ENCODE measurements around the gene CAPN5. TPM values are rescaled to one million over a fixed set of nuclear protein-coding genes. Genes with fewer than 3 reads are reported as not detected.

Gene CAPN5
- polyA plus RNA-seq, 1 donor: 25.0 TPM

DNA sequence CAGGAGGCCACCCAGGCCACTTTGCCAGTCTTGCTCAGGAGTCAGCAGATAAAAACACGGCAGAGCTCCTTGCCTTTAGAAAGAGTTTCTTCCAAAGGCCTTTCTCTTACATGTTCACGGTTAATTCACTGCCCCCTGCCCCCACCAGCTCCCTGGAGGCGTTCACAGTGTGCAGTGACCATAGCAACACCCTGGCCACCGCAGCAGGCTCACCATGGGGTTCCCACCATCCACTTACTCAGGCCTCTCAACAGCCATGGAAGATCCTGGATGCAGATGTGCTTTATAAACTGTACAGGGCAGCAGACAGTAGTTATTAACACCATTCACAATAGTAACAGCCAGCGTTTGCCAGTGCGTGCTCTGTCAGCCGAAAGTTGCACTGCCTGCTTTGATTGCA lies 50.7 kb downstream of the CAPN5 start:
- DNase-seq: no peak

DNA sequence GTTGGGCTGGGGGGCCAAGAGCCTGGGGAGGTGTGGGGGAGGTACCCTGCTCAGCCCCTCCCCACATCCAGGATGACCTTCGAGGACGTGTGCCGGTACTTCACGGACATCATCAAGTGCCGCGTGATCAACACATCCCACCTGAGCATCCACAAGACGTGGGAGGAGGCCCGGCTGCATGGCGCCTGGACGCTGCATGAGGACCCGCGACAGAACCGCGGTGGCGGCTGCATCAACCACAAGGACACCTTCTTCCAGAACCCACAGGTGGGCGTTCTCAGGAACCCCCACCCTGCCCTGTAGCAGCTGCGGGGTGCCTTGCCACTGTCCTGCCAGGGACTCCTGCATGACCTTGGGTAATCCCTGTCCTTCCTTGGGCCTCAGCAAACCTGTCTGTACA lies 51.3 kb downstream of the CAPN5 start:
- DNase-seq: no peak

DNA sequence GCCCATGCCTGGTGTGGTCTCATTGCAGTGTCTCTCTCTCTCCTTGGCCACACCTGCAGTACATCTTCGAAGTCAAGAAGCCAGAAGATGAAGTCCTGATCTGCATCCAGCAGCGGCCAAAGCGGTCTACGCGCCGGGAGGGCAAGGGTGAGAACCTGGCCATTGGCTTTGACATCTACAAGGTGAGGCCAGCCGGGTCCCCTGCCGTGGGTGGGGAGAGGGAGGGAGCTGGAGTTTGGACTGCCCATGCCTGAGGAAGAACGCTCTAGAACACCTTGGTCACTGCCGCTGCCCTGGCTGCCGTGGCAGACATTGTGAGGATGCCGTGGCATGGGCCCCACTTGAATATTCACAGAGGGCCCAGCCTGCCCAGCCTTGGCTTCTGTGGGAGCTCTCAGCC lies 52.2 kb downstream of the CAPN5 start:
- DNase-seq: no peak

DNA sequence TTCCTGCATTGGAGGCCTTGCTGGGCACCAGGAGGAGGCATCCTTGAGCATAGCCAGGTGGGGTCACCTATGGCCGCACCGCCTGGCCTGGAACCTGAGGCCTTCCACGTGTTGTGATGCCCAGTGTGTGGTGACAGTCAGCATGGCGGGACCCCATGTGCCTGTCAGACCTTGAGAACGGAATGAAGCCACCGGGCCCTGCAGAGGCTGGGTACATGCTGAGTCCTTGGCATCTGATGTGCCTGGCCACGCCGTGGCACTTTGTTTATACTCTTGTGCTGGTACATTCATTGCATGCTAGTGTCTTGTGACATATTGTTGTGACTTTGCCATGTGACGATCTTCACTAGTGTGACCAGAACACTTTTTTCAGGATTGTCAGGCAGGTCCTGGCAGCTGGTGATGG lies 52.8 kb downstream of the CAPN5 start:
- DNase-seq: no peak

DNA sequence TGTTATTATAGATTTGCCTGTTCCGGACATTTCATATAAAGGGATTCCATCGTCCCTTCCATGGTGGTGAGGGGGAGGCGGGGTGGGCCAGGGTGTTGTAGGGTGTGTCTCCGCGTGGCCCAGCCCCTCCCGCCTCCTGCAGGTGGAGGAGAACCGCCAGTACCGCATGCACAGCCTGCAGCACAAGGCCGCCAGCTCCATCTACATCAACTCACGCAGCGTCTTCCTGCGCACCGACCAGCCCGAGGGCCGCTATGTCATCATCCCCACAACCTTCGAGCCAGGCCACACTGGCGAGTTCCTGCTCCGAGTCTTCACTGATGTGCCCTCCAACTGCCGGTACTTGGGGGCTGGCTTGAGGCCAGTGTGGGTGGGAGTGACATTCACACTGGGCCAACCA lies 53.8 kb downstream of the CAPN5 start:
- DNase-seq: no peak

DNA sequence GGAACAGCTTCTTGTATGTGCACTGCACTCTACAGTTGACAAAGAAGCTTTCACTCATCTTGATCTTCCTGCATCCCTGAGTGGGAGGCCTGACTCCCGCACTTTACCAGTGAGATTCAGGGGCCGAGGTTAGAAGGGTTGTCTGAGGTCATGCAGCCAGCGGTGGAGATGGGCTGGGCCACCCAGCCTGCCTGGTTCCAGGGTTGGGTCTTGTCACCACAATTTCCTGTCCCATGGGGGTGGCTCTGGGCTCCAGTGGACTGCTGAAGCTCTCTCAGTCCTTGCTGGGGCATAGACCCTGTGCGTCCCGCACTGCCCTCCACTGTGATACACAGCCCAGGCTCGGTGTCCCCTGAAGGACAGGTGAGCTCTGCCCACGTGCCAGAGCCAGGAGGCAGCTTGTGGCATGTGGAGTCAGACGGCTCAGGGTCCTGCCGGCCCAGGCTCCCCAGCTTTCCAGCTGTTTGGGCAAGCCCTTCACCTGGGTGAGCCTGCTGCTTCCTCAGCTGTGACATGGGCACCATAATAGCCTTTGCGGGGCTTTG lies 54.4 kb downstream of the CAPN5 start:
- DNase-seq: no peak

DNA sequence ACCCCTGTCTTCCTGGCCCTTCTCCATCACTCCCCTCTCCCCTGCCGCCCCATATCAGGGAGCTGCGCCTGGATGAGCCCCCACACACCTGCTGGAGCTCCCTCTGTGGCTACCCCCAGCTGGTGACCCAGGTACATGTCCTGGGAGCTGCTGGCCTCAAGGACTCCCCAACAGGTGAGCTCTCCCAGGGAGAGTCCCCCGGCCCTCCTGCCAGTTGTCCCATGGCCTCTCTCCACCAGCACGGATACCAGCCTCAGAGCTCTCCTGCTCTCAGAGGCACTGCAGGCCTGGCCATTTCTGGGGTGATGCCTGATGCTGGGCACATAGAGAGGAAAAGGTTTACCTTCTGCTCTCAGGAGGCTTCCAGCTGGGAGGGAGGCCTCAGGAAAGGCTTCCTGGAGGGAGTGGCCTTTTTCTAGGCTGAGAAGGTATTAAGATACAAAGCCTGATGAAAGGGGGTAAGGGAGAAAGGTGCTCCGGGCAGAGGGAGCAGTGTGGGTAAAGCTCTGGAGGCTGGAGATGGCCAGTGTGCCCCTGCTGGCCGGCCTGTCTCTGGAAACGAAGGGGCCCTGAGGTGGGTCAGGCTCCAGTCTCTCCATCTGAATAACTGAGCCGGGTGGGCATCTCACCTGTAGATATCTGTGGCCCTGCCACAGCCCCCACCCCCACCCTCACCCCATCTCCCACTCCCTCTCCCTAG lies 55.3 kb downstream of the CAPN5 start:
- no peak for DNase-seq

DNA sequence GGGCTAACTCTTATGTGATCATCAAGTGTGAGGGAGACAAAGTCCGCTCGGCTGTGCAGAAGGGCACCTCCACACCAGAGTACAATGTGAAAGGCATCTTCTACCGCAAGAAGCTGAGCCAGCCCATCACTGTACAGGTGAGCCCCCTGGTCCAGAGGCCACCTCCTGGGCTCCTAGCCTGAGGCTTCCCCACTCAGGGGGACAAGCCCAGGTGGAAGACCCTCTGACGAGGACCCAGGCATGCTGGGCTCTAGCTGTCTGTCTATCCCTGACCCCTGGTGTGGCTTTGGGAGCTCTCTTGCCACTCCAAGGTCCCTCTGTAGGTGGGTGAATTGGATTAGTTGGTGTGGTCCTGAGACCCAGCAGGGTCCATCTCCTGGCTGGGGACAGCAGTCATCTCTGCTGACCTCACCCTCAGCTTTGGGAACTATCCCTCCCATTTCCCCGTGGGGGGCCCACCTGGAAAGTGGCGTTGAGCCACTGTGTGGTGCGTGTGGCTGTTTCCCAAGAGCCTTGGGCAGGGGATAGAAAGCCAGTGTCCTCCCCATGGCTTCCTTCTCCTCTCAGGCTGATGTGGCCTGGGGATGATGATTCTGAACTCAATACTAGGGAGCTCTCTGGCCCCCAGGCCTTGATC lies 55.9 kb downstream of the CAPN5 start:
- DNase-seq: no peak

DNA sequence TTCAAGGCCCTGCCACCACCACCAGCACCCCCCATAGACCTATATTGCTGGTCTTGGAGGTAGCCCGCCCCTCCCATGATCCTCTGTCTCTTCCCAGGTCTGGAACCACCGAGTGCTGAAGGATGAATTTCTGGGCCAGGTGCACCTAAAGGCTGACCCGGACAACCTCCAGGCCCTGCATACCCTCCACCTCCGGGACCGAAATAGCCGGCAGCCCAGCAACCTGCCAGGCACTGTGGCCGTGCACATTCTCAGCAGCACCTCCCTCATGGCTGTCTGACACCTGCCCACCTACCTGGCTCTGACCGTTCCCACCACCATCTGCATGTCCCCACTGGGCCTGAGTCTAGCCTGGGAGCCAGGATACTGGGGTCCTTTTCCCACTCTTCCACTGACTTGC lies 56.8 kb downstream of the CAPN5 start:
- DNase-seq: no peak

DNA sequence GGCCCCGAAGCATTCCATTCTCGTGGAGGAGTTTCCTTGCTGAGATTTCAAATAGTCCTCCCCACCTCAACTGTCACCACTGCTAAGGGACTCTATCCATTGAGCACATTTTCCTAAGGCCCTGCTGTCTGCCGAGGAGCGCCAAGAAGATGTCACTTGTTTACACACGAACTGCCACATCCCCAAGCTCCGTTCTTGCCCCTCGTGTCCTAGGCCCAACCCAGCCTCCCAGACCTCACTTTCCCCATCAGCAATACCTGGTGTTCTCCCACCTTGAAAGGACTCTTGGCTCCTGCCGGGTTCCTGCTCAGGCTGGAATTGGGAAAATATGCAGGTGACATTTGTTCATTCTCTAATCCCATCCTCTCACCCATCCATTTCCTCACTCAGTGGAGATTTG lies 57.3 kb downstream of the CAPN5 start:
- no peak for DNase-seq

DNA sequence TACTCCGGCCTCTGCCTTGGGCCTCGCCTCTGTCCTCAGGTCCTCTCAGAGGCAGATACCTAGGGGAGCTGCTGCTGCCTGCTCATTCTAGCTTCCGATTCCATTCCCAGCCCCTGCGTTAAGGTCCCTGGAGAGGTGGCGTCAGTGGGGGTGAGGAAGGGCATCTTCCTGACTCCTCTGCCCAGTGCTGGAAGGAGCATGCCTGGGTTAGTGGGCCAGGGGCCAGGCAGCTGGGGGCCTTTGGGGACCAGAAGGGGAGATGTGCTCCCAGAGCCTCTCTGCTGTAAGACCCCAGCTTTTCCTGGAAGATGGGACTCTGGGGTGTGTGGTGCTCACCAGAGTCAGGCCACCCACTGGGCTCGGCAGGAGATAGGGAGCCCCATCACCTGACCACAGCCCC lies 57.7 kb downstream of the CAPN5 start:
- no peak for DNase-seq

DNA sequence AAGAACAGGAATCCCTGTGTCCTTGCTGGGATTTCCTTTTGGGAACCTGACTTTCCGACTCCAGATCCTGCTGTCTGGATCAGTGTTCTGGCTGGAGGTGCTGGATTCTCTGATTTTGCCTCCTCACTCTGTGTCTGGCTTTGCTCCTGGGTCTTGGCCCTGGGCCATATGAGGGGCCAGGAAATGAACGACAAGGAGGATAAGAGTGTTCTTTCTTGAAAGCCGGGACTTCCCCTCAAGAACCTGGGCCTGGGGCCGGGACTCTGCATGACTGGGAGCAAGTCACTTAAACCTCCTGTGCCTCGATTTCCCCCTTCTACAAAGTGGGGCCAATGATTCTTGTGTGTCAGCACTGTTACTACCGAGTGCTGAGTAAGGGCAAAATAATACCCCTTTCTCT lies 58.4 kb downstream of the CAPN5 start:
- DNase-seq: no peak

DNA sequence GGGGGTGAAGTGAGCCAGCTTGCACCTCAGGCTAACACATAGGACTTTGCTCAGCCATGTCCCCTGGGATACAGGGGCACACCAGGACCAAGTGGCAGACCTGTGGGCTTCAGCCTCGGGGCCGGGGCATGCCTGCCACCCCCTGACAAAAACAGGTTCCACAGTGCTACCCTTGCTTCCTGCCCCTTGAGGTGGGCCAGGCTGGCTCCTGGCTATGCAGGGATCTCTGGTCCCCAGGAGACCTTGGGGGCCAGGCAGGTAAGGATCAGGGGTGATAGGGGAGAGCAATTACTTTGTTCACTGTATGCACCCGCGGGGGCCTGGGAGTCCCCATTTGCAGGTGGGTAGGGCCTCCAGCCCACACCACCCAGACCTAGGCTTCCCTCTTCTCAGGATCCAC lies 58.9 kb downstream of the CAPN5 start:
- no peak for DNase-seq

DNA sequence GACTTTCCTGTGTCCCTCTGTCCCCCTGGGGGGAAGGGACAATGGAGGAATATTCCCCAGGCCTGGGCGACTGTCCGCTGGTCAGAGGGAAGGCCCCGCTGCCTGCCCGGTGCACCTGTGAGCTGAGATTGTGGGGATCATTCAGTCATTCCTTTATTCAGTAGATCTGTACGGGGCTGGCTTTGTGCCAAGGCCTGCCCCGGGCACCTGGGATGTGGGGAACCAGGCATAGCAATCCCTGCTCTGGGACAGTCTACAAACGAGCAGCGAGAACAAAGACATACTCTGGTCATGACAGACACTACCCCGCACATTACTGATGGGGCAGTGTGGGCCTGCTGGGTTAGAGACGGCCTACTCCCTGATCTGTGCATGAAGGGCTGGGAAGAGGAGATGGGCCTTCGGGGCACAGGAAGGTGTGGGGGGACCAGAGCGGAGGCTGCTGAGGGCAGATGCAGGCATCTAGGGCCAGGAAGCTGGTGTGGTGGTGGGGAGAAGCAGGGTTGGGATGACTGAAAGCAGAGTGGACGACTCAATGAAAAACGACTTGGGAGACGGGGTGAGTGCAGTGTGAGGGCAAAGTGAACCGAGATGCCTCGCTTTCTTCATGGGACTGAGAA lies 59.5 kb downstream of the CAPN5 start:
- no peak for DNase-seq

DNA sequence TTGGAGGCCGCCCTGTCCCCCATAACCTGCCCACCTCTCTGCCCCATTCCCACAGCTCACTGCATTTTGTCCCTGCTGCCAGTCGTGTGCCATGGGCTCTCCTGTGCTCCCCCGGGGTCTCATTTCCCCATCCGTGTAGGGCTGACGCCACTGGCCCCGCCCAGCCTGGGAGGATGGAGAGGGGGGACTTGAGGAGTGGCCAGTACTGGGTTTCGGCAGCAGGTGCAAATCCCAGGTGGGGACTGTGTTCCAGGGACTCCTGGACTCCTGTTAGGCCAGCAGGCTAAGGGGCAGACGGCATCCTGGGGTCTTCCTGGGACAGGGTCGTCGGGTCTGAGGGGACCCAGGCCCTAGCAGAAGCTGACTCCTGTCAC lies 60.1 kb downstream of the CAPN5 start:
- no peak for DNase-seq

DNA sequence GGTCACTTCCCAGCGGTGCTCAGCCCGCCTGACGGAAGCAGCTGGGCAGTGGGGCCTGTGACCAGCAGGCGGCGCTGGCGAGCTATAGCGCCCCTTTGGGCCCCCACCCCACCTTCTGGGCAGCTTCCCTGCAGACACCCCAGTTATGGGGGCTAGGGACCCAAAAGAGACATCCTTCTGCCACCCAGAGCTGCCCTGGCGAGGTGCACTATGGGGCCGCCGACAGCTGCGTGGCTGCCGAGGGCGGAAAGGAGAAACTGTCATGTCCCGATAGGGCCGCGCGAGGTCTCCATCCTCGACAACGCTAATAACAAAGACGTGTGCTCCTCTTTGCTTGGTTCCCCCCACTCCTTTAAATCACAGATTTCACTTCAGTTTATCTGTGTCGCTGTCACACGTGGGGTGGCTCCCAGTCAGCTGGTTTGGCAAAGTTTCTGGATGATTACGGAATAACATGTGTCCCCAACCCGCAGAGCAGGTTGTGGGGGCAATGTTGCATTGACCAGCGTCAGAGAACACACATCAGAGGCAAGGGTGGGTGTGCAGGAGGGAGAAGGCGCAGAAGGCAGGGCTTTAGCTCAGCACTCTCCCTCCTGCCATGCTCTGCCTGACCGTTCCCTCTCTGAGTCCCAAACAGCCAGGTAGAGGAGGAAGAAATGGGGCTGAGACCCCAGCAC lies 60.6 kb downstream of the CAPN5 start:
- peak; percentile 53 for DNase-seq

DNA sequence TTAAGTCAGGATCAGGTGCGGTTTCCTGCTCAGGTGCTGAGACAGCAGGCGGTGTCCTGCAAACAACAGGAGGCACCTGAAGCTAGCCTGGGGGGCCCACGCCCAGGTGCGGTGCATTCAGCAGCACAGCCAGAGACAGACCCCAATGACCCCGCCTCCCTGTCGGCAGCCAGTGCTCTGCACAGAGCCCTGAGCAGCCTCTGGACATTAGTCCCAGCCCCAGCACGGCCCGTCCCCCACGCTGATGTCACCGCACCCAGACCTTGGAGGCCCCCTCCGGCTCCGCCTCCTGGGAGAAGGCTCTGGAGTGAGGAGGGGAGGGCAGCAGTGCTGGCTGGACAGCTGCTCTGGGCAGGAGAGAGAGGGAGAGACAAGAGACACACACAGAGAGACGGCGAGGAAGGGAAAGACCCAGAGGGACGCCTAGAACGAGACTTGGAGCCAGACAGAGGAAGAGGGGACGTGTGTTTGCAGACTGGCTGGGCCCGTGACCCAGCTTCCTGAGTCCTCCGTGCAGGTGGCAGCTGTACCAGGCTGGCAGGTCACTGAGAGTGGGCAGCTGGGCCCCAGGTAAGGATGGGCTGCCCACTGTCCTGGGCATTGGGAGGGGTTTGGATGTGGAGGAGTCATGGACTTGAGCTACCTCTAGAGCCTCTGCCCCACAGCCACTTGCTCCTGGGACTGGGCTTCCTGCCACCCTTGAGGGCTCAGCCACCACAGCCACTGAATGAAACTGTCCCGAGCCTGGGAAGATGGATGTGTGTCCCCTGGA lies 61.3 kb downstream of the CAPN5 start, which contains the start of gene MYO7A:
TSS of gene MYO7A (plus strand) at position 327 of the 772 bp plus-strand sequence. CDS start 2,389 bp downstream, outside the sequence.
- DNase-seq: peak; percentile 83

DNA sequence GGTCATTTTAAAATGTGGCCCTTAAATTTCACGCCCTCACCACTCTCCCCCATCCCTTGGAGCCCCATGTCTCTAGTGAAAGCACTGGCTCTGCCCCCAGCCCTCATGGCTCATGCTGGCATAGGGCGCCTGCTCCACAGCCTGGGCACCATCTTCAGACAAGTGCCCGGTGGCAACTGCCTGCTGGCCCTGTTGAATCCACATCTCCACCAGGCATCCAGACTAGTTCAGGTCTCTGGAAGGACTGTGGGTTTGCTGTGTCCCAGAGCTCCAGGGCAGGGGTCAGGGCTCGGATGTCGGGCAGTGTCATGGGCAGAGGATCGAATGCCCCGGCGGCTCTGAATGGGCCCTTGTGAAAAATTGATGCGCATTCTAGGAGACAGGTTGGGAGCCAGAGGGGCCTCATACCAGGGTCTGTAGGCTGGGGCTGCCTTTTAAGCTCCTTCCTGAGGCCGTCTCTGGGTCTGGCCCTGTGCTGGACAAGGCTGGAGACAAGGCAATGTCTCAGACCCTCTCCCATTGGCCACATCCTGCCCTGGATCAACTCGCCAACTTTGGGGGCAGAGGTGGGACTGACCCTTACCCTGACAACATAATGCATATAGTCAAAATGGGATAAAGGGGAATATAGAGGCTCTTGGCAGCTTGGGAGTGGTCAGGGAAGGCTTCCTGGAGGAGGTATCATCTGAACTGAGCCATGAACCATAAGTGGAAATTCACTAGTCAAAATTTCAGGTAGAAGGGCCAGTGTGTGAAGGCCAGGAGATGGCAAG lies 62.5 kb downstream of the CAPN5 start:
- no peak for DNase-seq

DNA sequence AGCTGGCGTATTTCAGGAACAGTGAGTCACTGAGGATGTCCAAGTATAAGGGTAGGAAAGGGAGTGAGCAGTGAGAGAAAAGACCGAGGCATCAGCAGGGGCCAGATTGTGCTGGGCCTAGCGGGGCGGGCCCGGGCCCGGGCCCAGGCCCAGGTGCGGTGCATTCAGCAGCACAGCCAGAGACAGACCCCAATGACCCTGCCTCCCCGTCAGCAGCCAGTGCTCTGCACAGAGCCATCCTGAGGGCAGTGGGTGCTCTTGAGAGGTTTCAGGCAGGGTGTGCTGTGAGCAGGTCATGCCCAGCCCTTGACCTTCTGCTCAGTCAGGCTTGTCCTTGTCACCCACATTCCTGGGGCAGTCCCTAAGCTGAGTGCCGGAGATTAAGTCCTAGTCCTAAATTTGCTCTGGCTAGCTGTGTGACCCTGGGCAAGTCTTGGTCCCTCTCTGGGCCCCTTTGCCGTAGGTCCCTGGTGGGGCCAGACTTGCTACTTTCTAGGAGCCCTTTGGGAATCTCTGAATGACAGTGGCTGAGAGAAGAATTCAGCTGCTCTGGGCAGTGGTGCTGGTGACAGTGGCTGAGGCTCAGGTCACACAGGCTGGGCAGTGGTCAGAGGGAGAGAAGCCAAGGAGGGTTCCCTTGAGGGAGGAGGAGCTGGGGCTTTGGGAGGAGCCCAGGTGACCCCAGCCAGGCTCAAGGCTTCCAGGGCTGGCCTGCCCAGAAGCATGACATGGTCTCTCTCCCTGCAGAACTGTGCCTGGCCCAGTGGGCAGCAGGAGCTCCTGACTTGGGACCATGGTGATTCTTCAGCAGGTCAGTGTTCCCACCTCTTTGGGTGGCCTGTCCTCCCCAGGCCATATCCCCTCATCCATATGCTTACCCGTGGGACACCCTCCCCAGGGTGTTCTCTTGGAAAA lies 63.3 kb downstream of the CAPN5 start:
- DNase-seq: no peak

Data from left kidney (tissue), 2 donors.